H1 (cell line): ENCODE results near the gene PRR23E. TPM values are rescaled to one million over a fixed set of nuclear protein-coding genes. Genes with fewer than 3 reads are reported as not detected.

Experiments
- HDAC6 ChIP-seq: IDR thresholded peaks from one replicate; pipeline ENCODE4 v1.7.1; 2012; ENCODE audit warnings: low read depth, mild to moderate bottlenecking, inconsistent platforms, low read length, moderate library complexity
- SP1 ChIP-seq: IDR thresholded peaks from 2 replicates; pipeline ENCODE4 v1.6.1; 2011; ENCODE audit warnings: low read depth, low read length
- SP2 ChIP-seq: IDR thresholded peaks from 2 replicates; pipeline ENCODE4 v1.6.1; 2012; ENCODE audit warnings: mild to moderate bottlenecking, low read length, inconsistent platforms
- polyA plus RNA-seq, 7 experiments: library from polyadenylated mRNA; depleted of rRNA in 3 of 7; stranded (reverse) in 5 of 7; unstranded in 2 of 7; fragments of >200 nt in 5 of 7; fragments of 200-250 nt in 2 of 7; gene quantifications; 1 replicate in 5 of 7; 2 replicates in 1 of 7; 4 replicates in 1 of 7; pipeline versions ENCODE4 v1.2.1 to v1.2.3, GENCODE V29; 2011 to 2013; ENCODE audit warnings: missing spikeins in 2 of 7, mixed read lengths in 2 of 7
- total RNA-seq: library from RNA; stranded (reverse); fragmentation: NEBNext Ultra II Directional; extraction: Animal tissue kit (Norgen Biotek cat#: 25700); gene quantifications from 2 replicates; pipeline ENCODE4 v1.2.1, GENCODE V29; 2021

PRR23E gene
- total and polyA plus RNA-seq, 2 of the 8 experiments (the other 6 are each of a cell fraction or from before 2014, with no cell fraction given) = not detected

- TF ChIP-seq SP2 = no peak
- no peak for TF ChIP-seq SP1
- TF ChIP-seq HDAC6 = no peak
These were observed 19.3 kb downstream of the PRR23E start (continued) for GRCh38 chr3:127212231-127212630.
